Natural killer cell (primary cell): ENCODE measurements around the gene CAMTA1. TPM values are rescaled to one million over a fixed set of nuclear protein-coding genes. Genes with fewer than 3 reads are reported as not detected.

Experiments
- ATAC-seq, 3 donors: fragments of 150-1000 bp in 2 of 3; fragments of 200-7000 bp in 1 of 3; cut with Tn5 transposase; 1 replicate in 1 of 3; 2 replicates in 2 of 3; pipeline ENCODE4 v1.10.0; 2021; ENCODE audit warnings: mild to moderate bottlenecking in 2 of 3, moderate library complexity in 2 of 3
- DNase-seq, 2 donors: peaks; one replicate each; pipeline versions ENCODE4 v3.0.0 to v3.0.0-alpha.2; 2013 to 2021; ENCODE audit warnings: mixed read lengths in 1 of 2
- H3K27ac ChIP-seq: one replicate; pipeline ENCODE4 v1.5.1; 2013; ENCODE audit warnings: mild to moderate bottlenecking, low read length
- H3K27me3 ChIP-seq: one replicate; pipeline ENCODE4 v1.6.1; 2013; ENCODE audit warnings: low read length; ENCODE audit not compliant: control insufficient read depth, insufficient read depth
- H3K36me3 ChIP-seq: one replicate; pipeline ENCODE4 v1.6.1; 2013; ENCODE audit warnings: low read length; ENCODE audit not compliant: control insufficient read depth, insufficient read depth
- H3K4me1 ChIP-seq: one replicate; pipeline ENCODE4 v1.6.1; 2013; ENCODE audit warnings: low read length; ENCODE audit not compliant: control insufficient read depth, insufficient read depth
- H3K4me3 ChIP-seq: one replicate; pipeline ENCODE4 v1.5.1; 2013; ENCODE audit warnings: low read length
- H3K9me3 ChIP-seq: one replicate; pipeline ENCODE4 v1.6.1; 2013; ENCODE audit warnings: low read length; ENCODE audit not compliant: control insufficient read depth, insufficient read depth
- H3K27ac Mint-ChIP-seq, 2 donors: one replicate each; pipeline ENCODE4 v1.8.0; 2022; ENCODE audit warnings: mild to moderate bottlenecking in 2 of 2, mixed read lengths in 2 of 2, moderate library complexity in 1 of 2
- H3K27me3 Mint-ChIP-seq, 2 donors: one replicate each; pipeline ENCODE4 v1.8.0; 2022; ENCODE audit warnings: low read depth in 2 of 2, mixed read lengths in 2 of 2
- H3K36me3 Mint-ChIP-seq: one replicate; pipeline ENCODE4 v1.8.0; 2022; ENCODE audit warnings: mixed read lengths
- H3K4me1 Mint-ChIP-seq, 2 donors: one replicate each; pipeline ENCODE4 v1.8.0; 2022; ENCODE audit warnings: mixed read lengths in 2 of 2
- H3K4me3 Mint-ChIP-seq: one replicate; pipeline ENCODE4 v1.8.0; 2022; ENCODE audit warnings: mild to moderate bottlenecking, moderate library complexity, mixed read lengths
- H3K9me3 Mint-ChIP-seq, 2 donors: one replicate each; pipeline ENCODE4 v1.8.0; 2022; ENCODE audit warnings: mixed read lengths in 2 of 2
- WGBS: methylation state at CpG from one replicate; pipeline ENCODE4 v1.1.7; 2013; ENCODE audit warnings: missing lambda C conversion rate; ENCODE audit not compliant: insufficient coverage; 5-methylcytosine and 5-hydroxymethylcytosine counted together
- intact Hi-C: fragments of 100-400 bp; cut with micrococcal nuclease; formaldehyde crosslinking; loops from one replicate; pipeline ENCODE4 v1.14.2; 2022
- total RNA-seq, 4 donors: library from RNA; stranded (reverse); fragments of 120-200 nt in 1 of 4; gene quantifications; one replicate each; pipeline versions ENCODE4 v1.2.3 to v1.2.4, GENCODE V29; 2013 to 2022
- TF ChIP-seq, protein P1 (sequence below): fragments of 200-600 bp; IDR thresholded peaks from one replicate; pipeline ENCODE4 v1.8.0; 2022; ENCODE audit warnings: antibody characterized with exemption

Gene CAMTA1
- total RNA-seq, 3 donors from 2014 or later (not counting 1 experiment from before 2014, with no cell fraction given) = 40.6 to 53.3 (median 44.9) TPM

DNA sequence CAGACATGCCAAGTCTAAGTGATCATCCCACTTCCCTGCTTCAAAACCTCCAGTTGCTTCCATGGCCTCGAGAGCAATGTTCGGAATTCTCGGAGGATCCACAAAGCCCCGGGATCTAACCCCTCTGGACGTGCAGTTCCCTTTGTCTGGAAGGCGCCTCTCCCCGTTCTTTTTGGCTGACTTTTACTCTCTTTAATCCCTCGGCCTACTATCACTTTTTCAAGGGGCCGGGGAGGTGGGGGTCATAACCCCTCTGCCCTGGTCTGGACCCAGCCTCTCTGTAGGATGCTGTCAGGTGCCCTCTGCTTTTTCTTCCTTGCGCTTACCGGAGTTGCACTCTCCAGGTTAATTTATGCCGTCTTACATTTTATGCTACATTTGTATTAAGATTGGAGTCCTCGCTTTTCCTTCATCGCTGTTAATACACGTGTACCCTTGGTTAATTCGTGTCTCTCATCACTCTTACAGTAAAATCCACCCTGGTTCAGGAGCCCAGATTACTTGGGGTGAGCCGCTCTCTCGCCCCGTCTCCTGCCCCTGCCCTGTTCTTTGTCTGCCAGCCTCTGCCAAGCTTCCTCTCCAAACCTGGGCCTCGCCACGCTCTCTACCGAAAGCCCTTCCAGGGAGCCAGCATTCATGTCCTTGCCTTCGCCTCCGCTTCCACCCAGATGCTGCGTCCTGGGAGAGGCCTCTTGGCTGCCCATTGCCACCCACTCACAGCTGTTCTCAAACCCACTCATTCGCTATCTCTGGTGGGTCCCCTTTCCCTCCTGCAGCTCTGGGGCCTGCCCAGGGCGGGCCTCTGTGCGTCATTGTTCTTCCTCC lies 448.6 kb downstream of the CAMTA1 start:
- TF ChIP-seq, protein P1, sequence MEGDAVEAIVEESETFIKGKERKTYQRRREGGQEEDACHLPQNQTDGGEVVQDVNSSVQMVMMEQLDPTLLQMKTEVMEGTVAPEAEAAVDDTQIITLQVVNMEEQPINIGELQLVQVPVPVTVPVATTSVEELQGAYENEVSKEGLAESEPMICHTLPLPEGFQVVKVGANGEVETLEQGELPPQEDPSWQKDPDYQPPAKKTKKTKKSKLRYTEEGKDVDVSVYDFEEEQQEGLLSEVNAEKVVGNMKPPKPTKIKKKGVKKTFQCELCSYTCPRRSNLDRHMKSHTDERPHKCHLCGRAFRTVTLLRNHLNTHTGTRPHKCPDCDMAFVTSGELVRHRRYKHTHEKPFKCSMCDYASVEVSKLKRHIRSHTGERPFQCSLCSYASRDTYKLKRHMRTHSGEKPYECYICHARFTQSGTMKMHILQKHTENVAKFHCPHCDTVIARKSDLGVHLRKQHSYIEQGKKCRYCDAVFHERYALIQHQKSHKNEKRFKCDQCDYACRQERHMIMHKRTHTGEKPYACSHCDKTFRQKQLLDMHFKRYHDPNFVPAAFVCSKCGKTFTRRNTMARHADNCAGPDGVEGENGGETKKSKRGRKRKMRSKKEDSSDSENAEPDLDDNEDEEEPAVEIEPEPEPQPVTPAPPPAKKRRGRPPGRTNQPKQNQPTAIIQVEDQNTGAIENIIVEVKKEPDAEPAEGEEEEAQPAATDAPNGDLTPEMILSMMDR = no peak
- Histone ChIP-seq H3K27me3 (no peaks in the 10 kb centered on the region), H3K36me3 (no peaks in the 10 kb centered on the region), H3K4me3 (no peak overlapping the region), H3K27ac (no peak overlapping the region), H3K4me1 (no peaks in the 10 kb centered on the region), H3K9me3 (no peaks in the 10 kb centered on the region)
- intact Hi-C loops = no loop called here
- H3K27ac Mint-ChIP-seq = no peak overlapping the region
- H3K4me3 Mint-ChIP-seq = no peak overlapping the region
- H3K9me3 Mint-ChIP-seq = no peaks in the 10 kb centered on the region
- H3K36me3 Mint-ChIP-seq = no peaks in the 10 kb centered on the region
- WGBS = 91% methylated on average over 28 of the region's 28 CpGs
- DNase-seq (no peak), ATAC-seq (no peak)
- peaks cover 0 to 27% of the 10 kb centered on the region in 2 donors for H3K27me3 Mint-ChIP-seq
- H3K4me1 Mint-ChIP-seq = no peaks in the 10 kb centered on the region

DNA sequence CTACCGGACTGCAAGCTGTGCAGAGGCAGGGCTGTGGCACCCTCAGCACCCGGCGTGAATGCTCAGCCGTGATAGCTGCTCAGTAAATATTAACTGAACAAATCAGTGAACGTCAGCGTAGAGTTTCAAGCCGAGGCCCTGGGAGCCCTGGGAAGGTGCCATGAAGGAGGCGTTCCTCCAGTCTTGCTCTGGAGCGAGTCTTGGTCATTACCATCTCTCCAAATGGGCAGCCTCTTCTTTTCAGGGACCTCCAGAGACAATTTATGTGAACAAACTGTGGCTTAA lies 449.2 kb downstream of the CAMTA1 start:
- ATAC-seq = no peak
- H3K36me3 Mint-ChIP-seq = no peaks in the 10 kb centered on the region
- TF ChIP-seq, protein P1 = no peak
- H3K27ac Mint-ChIP-seq = no peak overlapping the region
- no peaks in the 10 kb centered on the region for H3K36me3 ChIP-seq
- no peaks in the 10 kb centered on the region for H3K9me3 Mint-ChIP-seq
- no peak overlapping the region for H3K4me3 Mint-ChIP-seq
- H3K4me1 Mint-ChIP-seq = no peaks in the 10 kb centered on the region
- DNase-seq = no peak
- H3K4me3 ChIP-seq = no peak overlapping the region
- no peaks in the 10 kb centered on the region for H3K27me3 ChIP-seq
- H3K9me3 ChIP-seq = no peaks in the 10 kb centered on the region
- no peaks in the 10 kb centered on the region for H3K4me1 ChIP-seq
- intact Hi-C loops = no loop called here
- H3K27ac ChIP-seq = no peak overlapping the region
- peaks cover 2 to 27% of the 10 kb centered on the region in 2 donors for H3K27me3 Mint-ChIP-seq
- WGBS = 94% methylated on average over 9 of the region's 9 CpGs

DNA sequence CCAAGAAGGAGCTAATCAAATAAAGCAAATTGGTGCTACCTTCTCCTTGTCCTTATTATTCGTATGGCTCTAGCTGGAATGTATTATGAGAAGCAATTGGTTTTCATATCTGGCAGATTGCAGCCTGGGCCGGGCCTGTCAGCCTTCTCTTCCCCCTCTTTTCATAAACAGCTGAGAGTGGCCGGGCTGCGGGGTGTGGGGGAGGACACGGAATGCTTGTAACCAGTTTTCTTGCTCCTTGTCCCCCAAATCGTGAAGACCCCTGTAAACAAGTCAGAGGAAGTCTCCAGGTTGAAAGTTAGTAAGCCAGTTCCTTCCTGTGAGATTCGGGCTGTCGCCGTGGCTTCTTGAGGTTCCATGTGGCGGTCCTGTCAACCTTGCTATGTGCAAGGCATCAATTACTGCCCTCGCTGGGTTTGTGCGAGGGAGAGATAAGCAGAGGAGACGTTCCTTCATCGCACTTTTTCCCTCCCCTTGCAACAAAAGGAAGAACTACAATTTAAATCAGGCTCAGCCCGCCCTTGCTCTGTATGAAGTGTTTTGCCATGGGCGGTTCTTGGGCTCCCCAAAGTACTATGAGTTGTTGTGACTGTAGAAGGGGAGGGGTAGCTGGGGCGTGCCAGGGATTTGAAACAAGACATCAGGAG lies 450.7 kb downstream of the CAMTA1 start:
- ATAC-seq (no peak), DNase-seq (no peak)
- intact Hi-C loops = no loop called here
- H3K27me3 ChIP-seq = no peaks in the 10 kb centered on the region
- H3K4me1 ChIP-seq = no peaks in the 10 kb centered on the region
- no peaks in the 10 kb centered on the region for H3K36me3 ChIP-seq
- Mint-ChIP-seq H3K9me3 (no peaks in the 10 kb centered on the region), H3K36me3 (no peaks in the 10 kb centered on the region), H3K4me1 (no peaks in the 10 kb centered on the region), H3K27me3 (peaks cover 4 to 27% of the 10 kb centered on the region in 2 donors), H3K27ac (no peak overlapping the region), H3K4me3 (no peak overlapping the region)
- TF ChIP-seq, protein P1 = no peak
- H3K9me3 ChIP-seq = no peaks in the 10 kb centered on the region
- WGBS = 8% methylated on average over 14 of the region's 17 CpGs
- H3K27ac ChIP-seq = no peak overlapping the region
- no peak overlapping the region for H3K4me3 ChIP-seq
